Peyer's patch (tissue), 4 donors: ENCODE results near the gene EDC4.

ENCODE experiments used
- POLR2A ChIP-seq, 2 donors: fragments of 450-650 bp; IDR thresholded peaks; one replicate each; pipeline ENCODE4 v1.5.1; 2017; ENCODE audit warnings: antibody characterized with exemption in 2 of 2, mild to moderate bottlenecking in 2 of 2, moderate library complexity in 2 of 2
- TF ChIP-seq, protein P1 (sequence below), 6 experiments: fragments of 450-650 bp in 4 of 6; fragments of 200-600 bp in 2 of 6; sonication (generic) in 1 of 6; IDR thresholded peaks; one replicate each; pipeline ENCODE4 v1.5.1; 2017 to 2019; ENCODE audit warnings: antibody characterized with exemption in 6 of 6, mild to moderate bottlenecking in 3 of 6, moderate library complexity in 1 of 6

- TF ChIP-seq, protein P1, sequence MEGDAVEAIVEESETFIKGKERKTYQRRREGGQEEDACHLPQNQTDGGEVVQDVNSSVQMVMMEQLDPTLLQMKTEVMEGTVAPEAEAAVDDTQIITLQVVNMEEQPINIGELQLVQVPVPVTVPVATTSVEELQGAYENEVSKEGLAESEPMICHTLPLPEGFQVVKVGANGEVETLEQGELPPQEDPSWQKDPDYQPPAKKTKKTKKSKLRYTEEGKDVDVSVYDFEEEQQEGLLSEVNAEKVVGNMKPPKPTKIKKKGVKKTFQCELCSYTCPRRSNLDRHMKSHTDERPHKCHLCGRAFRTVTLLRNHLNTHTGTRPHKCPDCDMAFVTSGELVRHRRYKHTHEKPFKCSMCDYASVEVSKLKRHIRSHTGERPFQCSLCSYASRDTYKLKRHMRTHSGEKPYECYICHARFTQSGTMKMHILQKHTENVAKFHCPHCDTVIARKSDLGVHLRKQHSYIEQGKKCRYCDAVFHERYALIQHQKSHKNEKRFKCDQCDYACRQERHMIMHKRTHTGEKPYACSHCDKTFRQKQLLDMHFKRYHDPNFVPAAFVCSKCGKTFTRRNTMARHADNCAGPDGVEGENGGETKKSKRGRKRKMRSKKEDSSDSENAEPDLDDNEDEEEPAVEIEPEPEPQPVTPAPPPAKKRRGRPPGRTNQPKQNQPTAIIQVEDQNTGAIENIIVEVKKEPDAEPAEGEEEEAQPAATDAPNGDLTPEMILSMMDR (IDR thresholded peaks at IDR 0.05), result no peak
- no peak for TF ChIP-seq POLR2A (IDR thresholded peaks at IDR 0.05)
Measured at GRCh38 chr16:67882374-67883145, 9.7 kb downstream of the EDC4 start.
